ENCODE data around the gene RNF144A.

RNF144A gene

GRCh38 chr2:6926071-6926732 is 9.0 kb downstream of the RNF144A start:
- Histone ChIP-seq H3K27me3 (no peaks in the 10 kb centered on the region), H4K20me1 (peaks cover 27% of the 10 kb centered on the region), H3K4me3 (no peak overlapping the region), H3K36me3 (peaks cover 21% of the 10 kb centered on the region), H3K27ac (peak overlapping the region; percentile 58; the same call in 1 of the 2 replicates), H3K9me3 (peaks cover 16% of the 10 kb centered on the region; the same call in 1 of the 2 replicates), H3K9ac (peak overlapping the region; percentile 36; the same call in 1 of the 2 replicates), H3K4me1 (peaks cover 78% of the 10 kb centered on the region), H3K4me2 (peak overlapping the region; percentile 72)
- TF ChIP-seq Cebpa-rat (IDR thresholded peaks at IDR 0.05): no peak

- H3K4me2 ChIP-seq: peak overlapping the region; percentile 72; the same call in 1 of the 2 replicates
- peaks cover 17% of the 10 kb centered on the region for H4K20me1 ChIP-seq
- peaks cover 69% of the 10 kb centered on the region for H3K4me1 ChIP-seq
- no peaks in the 10 kb centered on the region for H3K27me3 ChIP-seq
- H3K4me3 ChIP-seq: no peak overlapping the region
- no peak overlapping the region for H3K9ac ChIP-seq
- peaks cover 22% of the 10 kb centered on the region for H3K36me3 ChIP-seq
- TF ChIP-seq Cebpa-rat (IDR thresholded peaks at IDR 0.05): no peak
- peak overlapping the region; percentile 15; the same call in 1 of the 2 replicates for H3K27ac ChIP-seq
- H3K9me3 ChIP-seq: peaks cover 16% of the 10 kb centered on the region; the same call in 1 of the 2 replicates
These were observed 10.0 kb downstream of the RNF144A start for GRCh38 chr2:6927186-6927585.

GRCh38 chr2:6927753-6928152 is 10.5 kb downstream of the RNF144A start:
- Histone ChIP-seq H3K4me3 (no peak overlapping the region), H3K9me3 (peaks cover 16% of the 10 kb centered on the region; the same call in 1 of the 2 replicates), H3K4me2 (no peak overlapping the region), H3K36me3 (peaks cover 22% of the 10 kb centered on the region), H3K27ac (no peak overlapping the region), H3K27me3 (no peaks in the 10 kb centered on the region), H3K4me1 (peaks cover 63% of the 10 kb centered on the region), H3K9ac (no peak overlapping the region), H4K20me1 (peaks cover 16% of the 10 kb centered on the region; the same call in 1 of the 2 replicates)
- TF ChIP-seq Cebpa-rat (IDR thresholded peaks at IDR 0.05): no peak

- peaks cover 56% of the 10 kb centered on the region for H3K4me1 ChIP-seq
- H3K9me3 ChIP-seq: peaks cover 16% of the 10 kb centered on the region; the same call in 1 of the 2 replicates
- H3K4me2 ChIP-seq: no peak overlapping the region
- no peak overlapping the region for H3K27ac ChIP-seq
- no peak overlapping the region for H3K4me3 ChIP-seq
- H4K20me1 ChIP-seq: peaks cover 16% of the 10 kb centered on the region; the same call in 1 of the 2 replicates
- no peaks in the 10 kb centered on the region for H3K27me3 ChIP-seq
- H3K9ac ChIP-seq: no peak overlapping the region
- no peak for TF ChIP-seq Cebpa-rat (IDR thresholded peaks at IDR 0.05)
- H3K36me3 ChIP-seq: peaks cover 22% of the 10 kb centered on the region
These were observed 11.2 kb downstream of the RNF144A start for GRCh38 chr2:6928452-6928851.

GRCh38 chr2:6929196-6929819 is 12.1 kb downstream of the RNF144A start:
- H3K27me3 ChIP-seq: no peaks in the 10 kb centered on the region
- H3K9ac ChIP-seq: no peak overlapping the region
- peaks cover 55% of the 10 kb centered on the region for H3K4me1 ChIP-seq
- H3K27ac ChIP-seq: no peak overlapping the region
- H3K4me2 ChIP-seq: no peak overlapping the region
- peaks cover 12% of the 10 kb centered on the region; the same call in 1 of the 2 replicates for H4K20me1 ChIP-seq
- H3K4me3 ChIP-seq: no peak overlapping the region
- peaks cover 22% of the 10 kb centered on the region for H3K36me3 ChIP-seq
- TF ChIP-seq Cebpa-rat (IDR thresholded peaks at IDR 0.05): no peak; the same call in 1 of the 2 replicates
- H3K9me3 ChIP-seq: peaks cover 16% of the 10 kb centered on the region; the same call in 1 of the 2 replicates

GRCh38 chr2:6930923-6931647 is 13.9 kb downstream of the RNF144A start:
- H3K36me3 ChIP-seq: peaks cover 22% of the 10 kb centered on the region
- H4K20me1 ChIP-seq: no peaks in the 10 kb centered on the region
- peaks cover 53% of the 10 kb centered on the region for H3K4me1 ChIP-seq
- no peak overlapping the region for H3K9ac ChIP-seq
- peaks cover 16% of the 10 kb centered on the region; the same call in 1 of the 2 replicates for H3K9me3 ChIP-seq
- no peak overlapping the region for H3K27ac ChIP-seq
- H3K4me2 ChIP-seq: no peak overlapping the region
- H3K4me3 ChIP-seq: no peak overlapping the region
- no peaks in the 10 kb centered on the region for H3K27me3 ChIP-seq
- no peak for TF ChIP-seq Cebpa-rat (IDR thresholded peaks at IDR 0.05)

- H3K4me3 ChIP-seq: no peak overlapping the region
- H3K27ac ChIP-seq: no peak overlapping the region
- H3K4me2 ChIP-seq: no peak overlapping the region
- TF ChIP-seq Cebpa-rat (IDR thresholded peaks at IDR 0.05): no peak
- H3K9ac ChIP-seq: no peak overlapping the region
- no peaks in the 10 kb centered on the region for H3K27me3 ChIP-seq
- H3K9me3 ChIP-seq: peaks cover 16% of the 10 kb centered on the region; the same call in 1 of the 2 replicates
- H4K20me1 ChIP-seq: no peaks in the 10 kb centered on the region
- peaks cover 22% of the 10 kb centered on the region for H3K36me3 ChIP-seq
- peaks cover 53% of the 10 kb centered on the region for H3K4me1 ChIP-seq
These were observed 14.5 kb downstream of the RNF144A start for GRCh38 chr2:6931753-6932152.

- Histone ChIP-seq H4K20me1 (no peaks in the 10 kb centered on the region), H3K27me3 (no peaks in the 10 kb centered on the region)
- TF ChIP-seq Cebpa-rat (IDR thresholded peaks at IDR 0.05): no peak
These were observed 15.0 kb downstream of the RNF144A start for GRCh38 chr2:6932206-6932605.

GRCh38 chr2:6932828-6933227 is 15.6 kb downstream of the RNF144A start:
- Histone ChIP-seq H3K27ac (no peak overlapping the region), H4K20me1 (no peaks in the 10 kb centered on the region), H3K9me3 (peaks cover 9% of the 10 kb centered on the region; the same call in 1 of the 2 replicates), H3K4me1 (peaks cover 56% of the 10 kb centered on the region), H3K27me3 (no peaks in the 10 kb centered on the region), H3K36me3 (peaks cover 15% of the 10 kb centered on the region), H3K9ac (no peak overlapping the region), H3K4me2 (no peak overlapping the region), H3K4me3 (no peak overlapping the region)
- TF ChIP-seq Cebpa-rat (IDR thresholded peaks at IDR 0.05): no peak

More at GRCh38 chr2:6932206-6932605, 15.0 kb downstream of the RNF144A start:
- H3K9me3 ChIP-seq: peaks cover 15% of the 10 kb centered on the region; the same call in 1 of the 2 replicates
- H3K27ac ChIP-seq: no peak overlapping the region
- no peak overlapping the region for H3K4me3 ChIP-seq
- H3K36me3 ChIP-seq: peaks cover 20% of the 10 kb centered on the region
- H3K4me1 ChIP-seq: peaks cover 53% of the 10 kb centered on the region
- no peak overlapping the region for H3K9ac ChIP-seq
- H3K4me2 ChIP-seq: no peak overlapping the region
